ENCODE data around the gene TMEM145. TPM values are rescaled to one million over a fixed set of nuclear protein-coding genes. Genes with fewer than 3 reads are reported as not detected.
"Not testable (repeated sequence)": the region's sequence is repeated elsewhere in the genome, so short reads cannot be mapped to it uniquely, and the experiment has no call there.

The TMEM145 gene
- 0.25 to 0.92 TPM (median 0.42 TPM) in 3 replicates for total RNA-seq

DNA sequence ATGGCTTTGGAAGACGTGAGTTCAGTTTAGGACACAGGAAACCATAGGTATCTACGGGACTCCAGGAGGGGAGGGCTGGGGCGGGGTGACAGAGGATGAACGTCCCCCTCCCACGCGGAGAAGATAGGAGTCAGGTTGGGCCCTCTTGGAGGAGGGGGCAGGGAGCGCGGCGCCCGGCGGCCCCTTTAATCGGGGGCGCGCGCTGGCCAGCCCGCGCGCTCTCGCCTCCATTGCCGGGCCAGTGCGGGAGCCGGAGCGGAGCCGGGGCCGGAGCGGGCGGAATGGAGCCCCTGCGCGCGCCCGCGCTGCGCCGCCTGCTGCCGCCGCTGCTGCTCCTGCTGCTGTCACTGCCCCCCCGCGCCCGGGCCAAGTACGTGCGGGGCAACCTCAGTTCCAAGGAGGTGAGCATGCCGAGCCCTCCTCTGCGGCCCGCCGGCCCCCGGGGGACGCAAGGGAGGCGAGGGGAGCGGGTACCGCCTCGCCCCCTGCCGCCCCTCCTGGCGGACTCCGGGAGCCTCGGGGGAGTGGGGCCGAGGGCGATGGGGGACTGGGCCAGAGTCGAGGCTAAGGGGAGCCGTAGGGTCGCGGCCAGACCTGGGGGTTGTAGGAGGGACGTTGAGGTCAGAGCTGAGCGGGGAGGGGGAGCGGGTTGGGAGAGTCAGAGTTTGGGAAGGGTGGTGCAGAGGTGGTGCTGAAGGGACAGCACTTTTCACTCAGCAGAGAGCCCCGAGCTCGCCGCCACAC, at the start of gene TMEM145:
TSS of gene TMEM145 (plus strand) at position 214 of the 744 bp plus-strand sequence. CDS start at position 282, 68 bp downstream.
- no peak within 1 kb of the TSS for H3K27ac Mint-ChIP-seq
- H3K27me3 Mint-ChIP-seq (ENCODE audit: low read depth): peaks cover 57% of the 10 kb centered on the region
- TF ChIP-seq, protein P1, sequence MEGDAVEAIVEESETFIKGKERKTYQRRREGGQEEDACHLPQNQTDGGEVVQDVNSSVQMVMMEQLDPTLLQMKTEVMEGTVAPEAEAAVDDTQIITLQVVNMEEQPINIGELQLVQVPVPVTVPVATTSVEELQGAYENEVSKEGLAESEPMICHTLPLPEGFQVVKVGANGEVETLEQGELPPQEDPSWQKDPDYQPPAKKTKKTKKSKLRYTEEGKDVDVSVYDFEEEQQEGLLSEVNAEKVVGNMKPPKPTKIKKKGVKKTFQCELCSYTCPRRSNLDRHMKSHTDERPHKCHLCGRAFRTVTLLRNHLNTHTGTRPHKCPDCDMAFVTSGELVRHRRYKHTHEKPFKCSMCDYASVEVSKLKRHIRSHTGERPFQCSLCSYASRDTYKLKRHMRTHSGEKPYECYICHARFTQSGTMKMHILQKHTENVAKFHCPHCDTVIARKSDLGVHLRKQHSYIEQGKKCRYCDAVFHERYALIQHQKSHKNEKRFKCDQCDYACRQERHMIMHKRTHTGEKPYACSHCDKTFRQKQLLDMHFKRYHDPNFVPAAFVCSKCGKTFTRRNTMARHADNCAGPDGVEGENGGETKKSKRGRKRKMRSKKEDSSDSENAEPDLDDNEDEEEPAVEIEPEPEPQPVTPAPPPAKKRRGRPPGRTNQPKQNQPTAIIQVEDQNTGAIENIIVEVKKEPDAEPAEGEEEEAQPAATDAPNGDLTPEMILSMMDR (IDR thresholded peaks at IDR 0.05; ENCODE audit: unreplicated experiment): no peak
- no peaks in the 10 kb centered on the region for H3K9me3 Mint-ChIP-seq
- H3K36me3 Mint-ChIP-seq: no peaks in the 10 kb centered on the region
- peak within 1 kb of the TSS; percentile 63 for H3K4me3 Mint-ChIP-seq
- H3K4me1 Mint-ChIP-seq: peaks cover 7% of the 10 kb centered on the region
- peak in 1 of 2 experiments; percentile 62 for DNase-seq (ENCODE audit: low spot score in 2 of 2, unreplicated experiment in 2 of 2)

DNA sequence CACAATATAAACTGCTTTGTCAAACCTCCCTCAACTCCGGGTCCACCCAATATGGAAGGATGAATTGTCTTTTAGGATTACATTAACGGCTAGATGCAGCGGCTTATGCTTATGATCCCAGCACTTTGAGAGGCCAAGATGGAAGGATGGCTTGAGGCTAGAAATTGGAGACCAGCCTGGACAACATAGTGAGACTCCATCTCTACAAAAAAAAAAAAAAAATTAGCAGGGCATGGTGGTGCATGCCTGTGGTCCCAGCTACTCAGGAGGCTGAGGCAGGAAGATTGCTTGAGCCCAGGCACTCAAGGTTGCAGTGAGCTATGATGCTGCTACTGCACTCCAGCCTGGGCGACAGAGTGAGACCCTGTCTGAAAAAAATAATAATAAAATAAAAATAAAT, 47.0 kb upstream of the TMEM145 start:
- not testable (repeated sequence) for H3K27ac Mint-ChIP-seq; DNase-seq (ENCODE audit: low spot score in 2 of 2, unreplicated experiment in 2 of 2); H3K4me3 Mint-ChIP-seq; H3K9me3 Mint-ChIP-seq; H3K27me3 Mint-ChIP-seq (ENCODE audit: low read depth); H3K36me3 Mint-ChIP-seq
- H3K4me1 Mint-ChIP-seq: peaks cover 23% of the 10 kb centered on the region

DNA sequence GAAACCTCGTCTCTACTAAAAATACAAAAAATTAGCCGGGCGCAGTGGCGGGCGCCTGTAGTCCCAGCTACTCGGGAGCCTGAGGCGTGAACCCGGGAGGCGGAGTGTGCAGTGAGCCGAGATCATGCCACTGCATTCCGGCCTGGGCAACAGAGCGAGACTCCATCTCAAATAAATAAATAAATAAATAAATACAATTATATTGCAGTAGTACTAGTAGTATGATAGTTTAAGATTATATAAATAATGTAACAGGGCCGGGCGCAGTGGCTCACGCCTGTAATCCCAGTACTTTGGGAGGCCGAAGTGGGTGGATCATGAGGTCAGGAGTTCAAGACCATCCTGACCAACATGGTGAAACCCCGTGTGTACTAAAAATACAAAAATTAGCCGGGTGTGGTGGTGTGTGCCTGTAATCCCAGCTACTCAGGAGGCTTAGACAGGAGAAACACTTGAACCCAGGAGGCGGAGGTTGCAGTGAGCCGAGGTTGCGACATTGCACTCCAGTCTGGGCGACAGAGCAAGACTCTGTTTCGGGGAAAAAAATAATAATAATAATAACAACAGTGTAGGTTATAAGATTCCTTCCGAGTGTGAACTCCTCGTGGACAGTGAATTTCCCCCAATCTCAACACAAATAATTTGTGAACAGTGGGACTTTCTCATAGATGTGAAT, 46.0 kb upstream of the TMEM145 start:
- not testable (repeated sequence) for H3K27ac Mint-ChIP-seq; H3K9me3 Mint-ChIP-seq; DNase-seq (ENCODE audit: low spot score in 2 of 2, unreplicated experiment in 2 of 2); H3K27me3 Mint-ChIP-seq (ENCODE audit: low read depth); H3K4me3 Mint-ChIP-seq; H3K36me3 Mint-ChIP-seq
- peaks cover 27% of the 10 kb centered on the region for H3K4me1 Mint-ChIP-seq

DNA sequence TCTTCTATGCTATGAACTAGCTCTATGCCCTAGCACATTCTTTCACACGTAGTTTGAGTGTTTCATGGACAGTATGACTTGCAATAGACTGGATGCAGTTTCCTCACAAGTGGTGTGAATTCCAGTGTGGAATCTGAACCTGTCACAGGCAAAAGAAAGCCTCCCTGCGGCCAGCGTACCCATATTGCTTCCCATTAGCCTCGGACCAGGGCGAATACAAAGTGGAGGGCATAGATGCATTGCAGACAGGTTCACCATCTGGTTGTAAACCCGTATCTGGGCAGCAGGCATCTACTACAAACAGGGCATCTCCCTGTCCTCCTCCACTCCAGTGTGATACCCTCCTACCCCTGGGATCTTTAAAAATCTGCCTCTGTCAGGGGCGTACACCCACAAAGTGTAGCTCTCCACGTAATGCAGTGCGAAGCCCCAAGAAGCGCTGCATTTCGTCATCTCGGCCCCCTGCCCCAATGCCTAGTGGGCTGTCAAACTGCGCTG, 45.4 kb upstream of the TMEM145 start:
- Mint-ChIP-seq H3K27me3 (ENCODE audit: low read depth) (no peaks in the 10 kb centered on the region), H3K4me1 (peaks cover 27% of the 10 kb centered on the region), H3K9me3 (no peaks in the 10 kb centered on the region), H3K27ac (no peak overlapping the region), H3K4me3 (no peak overlapping the region), H3K36me3 (no peaks in the 10 kb centered on the region)
- no peak for DNase-seq (ENCODE audit: low spot score in 2 of 2, unreplicated experiment in 2 of 2)
- TF ChIP-seq, protein P1 (IDR thresholded peaks at IDR 0.05; ENCODE audit: unreplicated experiment): no peak

DNA sequence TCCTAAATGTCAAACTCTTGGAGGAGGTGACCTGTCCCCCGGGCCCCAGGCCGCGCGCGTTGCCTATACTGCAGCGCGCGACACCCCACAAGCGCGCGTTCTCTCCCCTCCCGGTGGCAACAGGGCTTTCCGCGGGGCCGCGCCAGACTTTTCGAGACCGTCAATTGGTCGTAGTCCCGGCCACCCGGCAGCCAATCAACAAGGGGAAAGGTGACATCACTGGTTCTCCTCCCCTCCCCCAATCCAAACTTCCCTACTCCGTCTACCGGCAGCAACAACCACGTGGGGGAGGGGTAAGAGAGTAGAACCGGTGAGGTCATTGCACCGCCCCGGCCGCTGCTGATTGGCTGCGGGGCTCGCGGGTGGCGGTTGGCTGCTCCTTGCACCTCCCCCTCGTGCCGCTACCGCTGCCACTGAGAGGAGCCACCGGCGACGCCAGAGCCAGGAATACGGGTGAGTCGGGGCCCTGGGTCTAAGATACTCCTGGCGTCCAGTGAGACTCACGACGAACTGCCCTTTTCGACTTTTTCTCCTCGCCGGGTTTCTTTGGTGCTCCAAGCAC, 44.9 kb upstream of the TMEM145 start:
- H3K27me3 Mint-ChIP-seq (ENCODE audit: low read depth): no peaks in the 10 kb centered on the region
- H3K9me3 Mint-ChIP-seq: no peaks in the 10 kb centered on the region
- peaks cover 27% of the 10 kb centered on the region for H3K4me1 Mint-ChIP-seq
- H3K27ac Mint-ChIP-seq: no peak overlapping the region
- peaks cover 1% of the 10 kb centered on the region for H3K36me3 Mint-ChIP-seq
- no peak overlapping the region for H3K4me3 Mint-ChIP-seq
- TF ChIP-seq, protein P1 (IDR thresholded peaks at IDR 0.05; ENCODE audit: unreplicated experiment): no peak
- peak; percentile 97 to 98 for DNase-seq (ENCODE audit: low spot score in 2 of 2, unreplicated experiment in 2 of 2)

DNA sequence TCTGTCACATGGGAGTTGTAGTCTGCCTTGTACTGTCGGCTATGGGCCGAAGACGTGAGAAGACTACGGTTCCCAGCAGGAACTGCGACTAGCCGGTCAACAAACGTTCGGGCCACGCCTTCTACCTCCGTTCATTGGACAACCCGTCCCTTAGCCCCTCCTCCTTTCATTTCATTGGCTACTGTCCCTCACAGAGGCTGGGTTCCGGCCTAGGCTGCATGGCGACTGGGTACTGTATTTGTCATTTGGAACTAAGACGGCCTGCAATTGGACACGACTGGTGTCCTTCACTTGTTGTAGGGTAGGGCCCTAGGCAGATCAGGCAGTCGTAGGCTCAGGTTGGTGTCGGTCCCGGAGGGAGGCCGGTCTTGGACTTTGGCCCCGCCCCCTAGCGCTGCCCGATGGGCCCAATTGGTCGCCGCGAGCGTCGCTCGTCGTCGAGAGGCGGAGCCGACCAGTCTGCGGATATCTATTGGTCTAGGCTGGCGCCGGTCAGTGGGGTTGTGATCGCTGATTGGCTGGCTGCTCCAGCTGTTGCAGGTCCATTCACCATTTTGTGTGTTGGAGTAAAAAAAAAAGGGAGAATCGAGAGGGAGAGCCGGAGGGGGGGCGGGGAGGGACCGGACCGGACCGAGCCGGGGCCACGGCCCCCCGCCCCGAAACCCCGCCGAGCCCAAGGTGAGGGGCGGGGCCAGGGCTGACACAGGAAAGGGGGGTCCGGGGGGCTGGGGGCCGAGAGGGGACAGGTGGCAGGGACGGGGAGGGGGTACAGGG, 44.2 kb upstream of the TMEM145 start, which contains the start of gene CIC:
TSS of gene CIC (plus strand) at position 549 of the 774 bp plus-strand sequence. CDS start 2,532 bp downstream, outside the sequence.
- H3K4me3 Mint-ChIP-seq: peak within 1 kb of the TSS; percentile 82
- H3K36me3 Mint-ChIP-seq: peaks cover 4% of the 10 kb centered on the region
- TF ChIP-seq, protein P1 (IDR thresholded peaks at IDR 0.05; ENCODE audit: unreplicated experiment): no peak
- H3K27me3 Mint-ChIP-seq (ENCODE audit: low read depth): no peaks in the 10 kb centered on the region
- H3K9me3 Mint-ChIP-seq: no peaks in the 10 kb centered on the region
- H3K4me1 Mint-ChIP-seq: peaks cover 27% of the 10 kb centered on the region
- peak within 1 kb of the TSS; percentile 96 for H3K27ac Mint-ChIP-seq
- peak; percentile 97 to 99 for DNase-seq (ENCODE audit: low spot score in 2 of 2, unreplicated experiment in 2 of 2)

Measured in mesothelial cell of epicardium (in vitro differentiated cells).